Natural killer cell (primary cell): ENCODE measurements around the gene HGD. TPM values are rescaled to one million over a fixed set of nuclear protein-coding genes. Genes with fewer than 3 reads are reported as not detected.

Experiments
- ATAC-seq, 3 donors: fragments of 150-1000 bp in 2 of 3; fragments of 200-7000 bp in 1 of 3; cut with Tn5 transposase; 1 replicate in 1 of 3; 2 replicates in 2 of 3; pipeline ENCODE4 v1.10.0; 2021; ENCODE audit warnings: mild to moderate bottlenecking in 2 of 3, moderate library complexity in 2 of 3
- DNase-seq, 2 donors: peaks; one replicate each; pipeline versions ENCODE4 v3.0.0 to v3.0.0-alpha.2; 2013 to 2021; ENCODE audit warnings: mixed read lengths in 1 of 2
- H3K27ac ChIP-seq: one replicate; pipeline ENCODE4 v1.5.1; 2013; ENCODE audit warnings: mild to moderate bottlenecking, low read length
- H3K27me3 ChIP-seq: one replicate; pipeline ENCODE4 v1.6.1; 2013; ENCODE audit warnings: low read length; ENCODE audit not compliant: control insufficient read depth, insufficient read depth
- H3K36me3 ChIP-seq: one replicate; pipeline ENCODE4 v1.6.1; 2013; ENCODE audit warnings: low read length; ENCODE audit not compliant: control insufficient read depth, insufficient read depth
- H3K4me1 ChIP-seq: one replicate; pipeline ENCODE4 v1.6.1; 2013; ENCODE audit warnings: low read length; ENCODE audit not compliant: control insufficient read depth, insufficient read depth
- H3K4me3 ChIP-seq: one replicate; pipeline ENCODE4 v1.5.1; 2013; ENCODE audit warnings: low read length
- H3K9me3 ChIP-seq: one replicate; pipeline ENCODE4 v1.6.1; 2013; ENCODE audit warnings: low read length; ENCODE audit not compliant: control insufficient read depth, insufficient read depth
- H3K27ac Mint-ChIP-seq, 2 donors: one replicate each; pipeline ENCODE4 v1.8.0; 2022; ENCODE audit warnings: mild to moderate bottlenecking in 2 of 2, mixed read lengths in 2 of 2, moderate library complexity in 1 of 2
- H3K27me3 Mint-ChIP-seq, 2 donors: one replicate each; pipeline ENCODE4 v1.8.0; 2022; ENCODE audit warnings: low read depth in 2 of 2, mixed read lengths in 2 of 2
- H3K36me3 Mint-ChIP-seq: one replicate; pipeline ENCODE4 v1.8.0; 2022; ENCODE audit warnings: mixed read lengths
- H3K4me1 Mint-ChIP-seq, 2 donors: one replicate each; pipeline ENCODE4 v1.8.0; 2022; ENCODE audit warnings: mixed read lengths in 2 of 2
- H3K4me3 Mint-ChIP-seq: one replicate; pipeline ENCODE4 v1.8.0; 2022; ENCODE audit warnings: mild to moderate bottlenecking, moderate library complexity, mixed read lengths
- H3K9me3 Mint-ChIP-seq, 2 donors: one replicate each; pipeline ENCODE4 v1.8.0; 2022; ENCODE audit warnings: mixed read lengths in 2 of 2
- CTCF ChIP-seq: fragments of 200-600 bp; IDR thresholded peaks from one replicate; pipeline ENCODE4 v1.8.0; 2022; ENCODE audit warnings: antibody characterized with exemption
- WGBS: methylation state at CpG from one replicate; pipeline ENCODE4 v1.1.7; 2013; ENCODE audit warnings: missing lambda C conversion rate; ENCODE audit not compliant: insufficient coverage; 5-methylcytosine and 5-hydroxymethylcytosine counted together
- intact Hi-C: fragments of 100-400 bp; cut with micrococcal nuclease; formaldehyde crosslinking; loops from one replicate; pipeline ENCODE4 v1.14.2; 2022
- total RNA-seq, 4 donors: library from RNA; stranded (reverse); fragments of 120-200 nt in 1 of 4; gene quantifications; one replicate each; pipeline versions ENCODE4 v1.2.3 to v1.2.4, GENCODE V29; 2013 to 2022

The HGD gene
- total RNA-seq, 3 donors from 2014 or later (not counting 1 experiment from before 2014, with no cell fraction given): 0.80 to 4.0 (median 2.5) TPM

- Mint-ChIP-seq H3K27ac (no peak overlapping the region), H3K9me3 (no peaks in the 10 kb centered on the region), H3K27me3 (peaks cover 25 to 39% of the 10 kb centered on the region in 2 donors), H3K4me1 (no peaks in the 10 kb centered on the region), H3K4me3 (no peak overlapping the region), H3K36me3 (no peaks in the 10 kb centered on the region)
- Histone ChIP-seq H3K4me3 (no peak overlapping the region), H3K27ac (no peak overlapping the region), H3K36me3 (no peaks in the 10 kb centered on the region), H3K9me3 (no peaks in the 10 kb centered on the region), H3K27me3 (no peaks in the 10 kb centered on the region), H3K4me1 (no peaks in the 10 kb centered on the region)
- intact Hi-C loops: no loop called here
- DNase-seq (no peak), ATAC-seq (no peak)
- 47% methylated on average over 2 of the region's 2 CpGs for WGBS
- no peak for TF ChIP-seq CTCF
Measured at GRCh38 chr3:120661106-120661905, 20.7 kb downstream of the HGD start.

- Histone ChIP-seq H3K4me1 (no peaks in the 10 kb centered on the region), H3K27ac (no peak overlapping the region), H3K9me3 (no peaks in the 10 kb centered on the region), H3K36me3 (no peaks in the 10 kb centered on the region), H3K27me3 (no peaks in the 10 kb centered on the region), H3K4me3 (no peak overlapping the region)
- WGBS: 90% methylated on average over 2 of the region's 2 CpGs
- H3K27ac Mint-ChIP-seq: no peak overlapping the region
- H3K4me1 Mint-ChIP-seq: no peaks in the 10 kb centered on the region
- no peak overlapping the region for H3K4me3 Mint-ChIP-seq
- no peaks in the 10 kb centered on the region for H3K9me3 Mint-ChIP-seq
- H3K27me3 Mint-ChIP-seq: peaks cover 20 to 30% of the 10 kb centered on the region in 2 donors
- intact Hi-C loops: no loop called here
- TF ChIP-seq CTCF: no peak
- DNase-seq (no peak), ATAC-seq (no peak)
- H3K36me3 Mint-ChIP-seq: no peaks in the 10 kb centered on the region
Measured at GRCh38 chr3:120659834-120660233, 22.2 kb downstream of the HGD start.

- no peak overlapping the region for H3K27ac ChIP-seq
- ATAC-seq: no peak
- H3K27ac Mint-ChIP-seq: no peak overlapping the region
Measured at GRCh38 chr3:120659285-120659684, 22.8 kb downstream of the HGD start.

More at GRCh38 chr3:120659285-120659684, 22.8 kb downstream of the HGD start:
- Mint-ChIP-seq H3K4me3 (no peak overlapping the region), H3K9me3 (no peaks in the 10 kb centered on the region), H3K27me3 (peaks cover 18 to 30% of the 10 kb centered on the region in 2 donors), H3K36me3 (no peaks in the 10 kb centered on the region), H3K4me1 (no peaks in the 10 kb centered on the region)
- Histone ChIP-seq H3K9me3 (no peaks in the 10 kb centered on the region), H3K27me3 (no peaks in the 10 kb centered on the region), H3K4me3 (no peak overlapping the region), H3K36me3 (no peaks in the 10 kb centered on the region), H3K4me1 (no peaks in the 10 kb centered on the region)
- DNase-seq: no peak
- intact Hi-C loops: no loop called here
- TF ChIP-seq CTCF: no peak
- 95% methylated on average over 1 of the region's 1 CpG for WGBS
